Breast epithelium (tissue), 3 donors: ENCODE measurements around the gene AMN1.

ENCODE experiments used
- POLR2A ChIP-seq: fragments of 450-650 bp; IDR thresholded peaks from one replicate; pipeline ENCODE4 v1.6.1; 2016; ENCODE audit warnings: antibody characterized with exemption, mild to moderate bottlenecking, moderate library complexity
- POLR2AphosphoS5 ChIP-seq, 3 donors: sonication (generic); formaldehyde crosslinking; IDR thresholded peaks; one replicate each; pipeline ENCODE4 v1.6.1; 2017; ENCODE audit warnings: antibody characterized with exemption in 3 of 3
- TF ChIP-seq, protein P1 (sequence below), 3 donors: fragments of 450-650 bp; IDR thresholded peaks; one replicate each; pipeline ENCODE4 v1.5.1; 2016 to 2017; ENCODE audit warnings: antibody characterized with exemption in 3 of 3, mild to moderate bottlenecking in 3 of 3, moderate library complexity in 3 of 3

DNA sequence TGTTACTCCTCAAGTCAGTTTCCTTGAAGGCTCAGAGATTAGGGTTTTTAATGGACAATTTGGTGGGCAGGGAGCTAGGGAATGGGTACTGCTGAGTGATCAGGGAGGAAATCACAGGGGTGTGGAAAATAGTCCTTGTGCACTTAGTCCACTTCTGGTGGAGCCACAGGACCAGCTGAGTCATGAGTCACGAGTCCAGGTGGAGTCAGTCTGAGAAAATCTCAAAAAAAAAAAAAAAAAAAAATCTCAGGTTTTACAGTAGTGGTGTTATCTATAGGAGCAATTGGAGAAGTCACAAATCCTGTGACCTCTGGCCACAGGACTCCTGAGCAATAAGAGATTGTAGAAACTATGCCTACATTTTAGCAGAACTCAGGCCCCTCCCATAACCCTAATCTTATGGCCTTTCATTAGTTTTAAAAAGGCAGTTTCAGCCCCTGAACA is 28.2 kb upstream of the AMN1 start:
- TF ChIP-seq, protein P1, sequence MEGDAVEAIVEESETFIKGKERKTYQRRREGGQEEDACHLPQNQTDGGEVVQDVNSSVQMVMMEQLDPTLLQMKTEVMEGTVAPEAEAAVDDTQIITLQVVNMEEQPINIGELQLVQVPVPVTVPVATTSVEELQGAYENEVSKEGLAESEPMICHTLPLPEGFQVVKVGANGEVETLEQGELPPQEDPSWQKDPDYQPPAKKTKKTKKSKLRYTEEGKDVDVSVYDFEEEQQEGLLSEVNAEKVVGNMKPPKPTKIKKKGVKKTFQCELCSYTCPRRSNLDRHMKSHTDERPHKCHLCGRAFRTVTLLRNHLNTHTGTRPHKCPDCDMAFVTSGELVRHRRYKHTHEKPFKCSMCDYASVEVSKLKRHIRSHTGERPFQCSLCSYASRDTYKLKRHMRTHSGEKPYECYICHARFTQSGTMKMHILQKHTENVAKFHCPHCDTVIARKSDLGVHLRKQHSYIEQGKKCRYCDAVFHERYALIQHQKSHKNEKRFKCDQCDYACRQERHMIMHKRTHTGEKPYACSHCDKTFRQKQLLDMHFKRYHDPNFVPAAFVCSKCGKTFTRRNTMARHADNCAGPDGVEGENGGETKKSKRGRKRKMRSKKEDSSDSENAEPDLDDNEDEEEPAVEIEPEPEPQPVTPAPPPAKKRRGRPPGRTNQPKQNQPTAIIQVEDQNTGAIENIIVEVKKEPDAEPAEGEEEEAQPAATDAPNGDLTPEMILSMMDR (IDR thresholded peaks at IDR 0.05): no peak
- TF ChIP-seq POLR2A: no peak
- TF ChIP-seq POLR2AphosphoS5 (IDR thresholded peaks at IDR 0.05): no peak
